ENCODE data around the gene SEPHS2. TPM values are rescaled to one million over a fixed set of nuclear protein-coding genes. Genes with fewer than 3 reads are reported as not detected.
A peak's percentile ranks its signal among the peaks of the same experiment; 100 is the strongest.
"Not testable (repeated sequence)": the region's sequence is repeated elsewhere in the genome, so short reads cannot be mapped to it uniquely, and the experiment has no call there.

The SEPHS2 gene
- total RNA-seq, 2 donors from 2014 or later, result 93.3 to 156 TPM

GRCh38 chr16:30481381-30481780 lies 35.7 kb upstream of the SEPHS2 start:
- Histone ChIP-seq H3K9ac (ENCODE audit: low read depth in 2 of 2, low read length in 2 of 2) (no peak overlapping the region), H3K9me3 (no peaks in the 10 kb centered on the region), H3K4me1 (no peaks in the 10 kb centered on the region), H3K36me3 (no peaks in the 10 kb centered on the region), H3K27me3 (no peaks in the 10 kb centered on the region), H3K4me3 (no peak overlapping the region), H3K27ac (no peak overlapping the region)
- DNase-seq, result no peak
- TF ChIP-seq CTCF (IDR thresholded peaks at IDR 0.05), result no peak
- intact Hi-C loops (cut with DNase I), result no loop called here

- no peak overlapping the region for H3K27ac ChIP-seq
- H3K9me3 ChIP-seq, result no peaks in the 10 kb centered on the region
- no peaks in the 10 kb centered on the region for H3K4me1 ChIP-seq
- H3K9ac ChIP-seq (ENCODE audit: low read depth in 2 of 2, low read length in 2 of 2), result no peak overlapping the region
- no peak for TF ChIP-seq CTCF (IDR thresholded peaks at IDR 0.05)
- no peak for DNase-seq
- no peaks in the 10 kb centered on the region for H3K36me3 ChIP-seq
- H3K27me3 ChIP-seq, result no peaks in the 10 kb centered on the region
- intact Hi-C loops (cut with DNase I), result no loop called here
- H3K4me3 ChIP-seq, result no peak overlapping the region
Observed at GRCh38 chr16:30478766-30479478, 33.2 kb upstream of the SEPHS2 start.

GRCh38 chr16:30477773-30478172 lies 32.1 kb upstream of the SEPHS2 start:
- H3K36me3 ChIP-seq; H3K27ac ChIP-seq; DNase-seq; H3K4me3 ChIP-seq; H3K9me3 ChIP-seq; H3K9ac ChIP-seq (ENCODE audit: low read depth in 2 of 2, low read length in 2 of 2); H3K4me1 ChIP-seq; H3K27me3 ChIP-seq; intact Hi-C loops (cut with DNase I): not testable (repeated sequence)

- no peak overlapping the region for H3K27ac ChIP-seq
- intact Hi-C loops (cut with DNase I), result no loop called here
- no peak for DNase-seq
- H3K4me3 ChIP-seq, result no peak overlapping the region
- no peak for TF ChIP-seq CTCF (IDR thresholded peaks at IDR 0.05)
- H3K36me3 ChIP-seq, result no peaks in the 10 kb centered on the region
- H3K4me1 ChIP-seq, result no peaks in the 10 kb centered on the region
- H3K27me3 ChIP-seq, result no peaks in the 10 kb centered on the region
- H3K9me3 ChIP-seq, result no peaks in the 10 kb centered on the region
- H3K9ac ChIP-seq (ENCODE audit: low read depth in 2 of 2, low read length in 2 of 2), result no peak overlapping the region
Observed at GRCh38 chr16:30476991-30477390, 31.3 kb upstream of the SEPHS2 start.

- Histone ChIP-seq H3K4me1 (no peaks in the 10 kb centered on the region), H3K9ac (ENCODE audit: low read depth in 2 of 2, low read length in 2 of 2) (peak overlapping the region in 1 of 2 donors; percentile 12), H3K27ac (peak overlapping the region; percentile 70), H3K36me3 (no peaks in the 10 kb centered on the region), H3K9me3 (no peaks in the 10 kb centered on the region), H3K4me3 (peak overlapping the region; percentile 23), H3K27me3 (no peaks in the 10 kb centered on the region)
- no peak for DNase-seq
- no peak for TF ChIP-seq CTCF (IDR thresholded peaks at IDR 0.05)
- intact Hi-C loops (cut with DNase I), result no loop called here
Observed at GRCh38 chr16:30474684-30475083, 29.0 kb upstream of the SEPHS2 start.

- no peaks in the 10 kb centered on the region for H3K4me1 ChIP-seq
- intact Hi-C loops (cut with DNase I), result no loop called here
Observed at GRCh38 chr16:30474074-30474452, 28.4 kb upstream of the SEPHS2 start.

More at GRCh38 chr16:30474074-30474452, 28.4 kb upstream of the SEPHS2 start:
- Histone ChIP-seq H3K27me3 (no peaks in the 10 kb centered on the region), H3K36me3 (no peaks in the 10 kb centered on the region), H3K27ac (peak overlapping the region; percentile 70), H3K4me3 (peak overlapping the region; percentile 23), H3K9ac (ENCODE audit: low read depth in 2 of 2, low read length in 2 of 2) (peak overlapping the region in 1 of 2 donors; percentile 12), H3K9me3 (no peaks in the 10 kb centered on the region)
- no peak for DNase-seq
- no peak for TF ChIP-seq CTCF (IDR thresholded peaks at IDR 0.05)

Measured in colonic mucosa (tissue), 4 donors.